MM.1S (cell line): ENCODE results near the gene RBFOX2.

Experiments used
- EZH2 ChIP-seq: fragments of 300-600 bp; sonication (generic); optimal IDR thresholded peaks from 2 replicates; pipeline ENCODE3; 2017; ENCODE audit warnings: low read depth, mild to moderate bottlenecking, antibody characterized with exemption, low read length, mixed read lengths
- TF ChIP-seq, protein P1 (sequence below): fragments of 300-600 bp; sonication (generic); IDR thresholded peaks from 2 replicates; pipeline ENCODE4 v1.5.1; 2016; ENCODE audit warnings: antibody characterized with exemption, low read length, mixed read lengths

DNA sequence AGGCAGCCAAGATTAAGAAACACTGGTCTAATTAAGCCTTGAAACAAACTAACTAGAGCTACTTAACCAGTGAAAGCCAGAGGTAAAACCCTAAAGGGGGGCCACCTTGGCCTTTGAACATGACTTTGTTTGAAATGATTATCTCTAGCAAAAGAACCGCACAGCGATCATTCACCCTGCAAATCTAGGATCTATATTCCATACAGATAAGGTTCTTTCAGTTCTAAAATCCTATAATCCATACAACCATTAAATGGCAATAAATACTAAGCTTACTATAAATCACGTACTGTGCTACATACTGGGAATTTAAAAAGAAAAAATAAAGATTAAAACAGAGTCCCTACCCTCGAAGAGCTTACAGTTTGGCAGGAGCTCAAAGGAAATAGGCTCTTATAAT, 40.6 kb downstream of the RBFOX2 start:
- TF ChIP-seq, protein P1, sequence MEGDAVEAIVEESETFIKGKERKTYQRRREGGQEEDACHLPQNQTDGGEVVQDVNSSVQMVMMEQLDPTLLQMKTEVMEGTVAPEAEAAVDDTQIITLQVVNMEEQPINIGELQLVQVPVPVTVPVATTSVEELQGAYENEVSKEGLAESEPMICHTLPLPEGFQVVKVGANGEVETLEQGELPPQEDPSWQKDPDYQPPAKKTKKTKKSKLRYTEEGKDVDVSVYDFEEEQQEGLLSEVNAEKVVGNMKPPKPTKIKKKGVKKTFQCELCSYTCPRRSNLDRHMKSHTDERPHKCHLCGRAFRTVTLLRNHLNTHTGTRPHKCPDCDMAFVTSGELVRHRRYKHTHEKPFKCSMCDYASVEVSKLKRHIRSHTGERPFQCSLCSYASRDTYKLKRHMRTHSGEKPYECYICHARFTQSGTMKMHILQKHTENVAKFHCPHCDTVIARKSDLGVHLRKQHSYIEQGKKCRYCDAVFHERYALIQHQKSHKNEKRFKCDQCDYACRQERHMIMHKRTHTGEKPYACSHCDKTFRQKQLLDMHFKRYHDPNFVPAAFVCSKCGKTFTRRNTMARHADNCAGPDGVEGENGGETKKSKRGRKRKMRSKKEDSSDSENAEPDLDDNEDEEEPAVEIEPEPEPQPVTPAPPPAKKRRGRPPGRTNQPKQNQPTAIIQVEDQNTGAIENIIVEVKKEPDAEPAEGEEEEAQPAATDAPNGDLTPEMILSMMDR = no peak
- TF ChIP-seq EZH2 = no peak
